ENCODE data around the gene KHDC1L. TPM values are rescaled to one million over a fixed set of nuclear protein-coding genes. Genes with fewer than 3 reads are reported as not detected.
"Not testable (repeated sequence)": the region's sequence is repeated elsewhere in the genome, so short reads cannot be mapped to it uniquely, and the experiment has no call there.

The KHDC1L gene
- total and polyA plus RNA-seq, 8 donors: 0.23 TPM; not detected in 7

- Histone ChIP-seq H3K27ac (peak within 1 kb of the TSS; percentile 25 to 81 (median 58)), H3K4me1 (peaks cover 0 to 26% (median 20%) of the 10 kb centered on the region in 4 donors), H3K36me3 (peaks cover 0 to under 1% (median 0%) of the 10 kb centered on the region in 4 donors), H3K4me3 (peak within 1 kb of the TSS; percentile 69 to 77 (median 73)), H3K27me3 (no peaks in the 10 kb centered on the region), H3K9me3 (no peaks in the 10 kb centered on the region)
- 1 to 4% (median 1%) methylated on average over 17 to 63 of the region's 63 CpGs for WGBS, 5 donors
- no peak for TF ChIP-seq POLR2A (IDR thresholded peaks at IDR 0.05)
- peak in 1 of 3 donors; percentile 4 for TF ChIP-seq POLR2AphosphoS5 (IDR thresholded peaks at IDR 0.05)
- TF ChIP-seq CTCF (IDR thresholded peaks at IDR 0.05): no peak
- DNase-seq: peak; percentile 29 to 89
- intact Hi-C loops (cut with DNase I; ENCODE audit: low total_unique reads): no loop called here
These were observed 37.6 kb upstream of the KHDC1L start, which contains the start of gene KHDC1 for GRCh38 chr6:73262671-73263569. TSS of gene KHDC1 (minus strand) at chr6:73263196. CDS start at chr6:73242517, 20,679 bp downstream.

GRCh38 chr6:73258721-73259120 is 33.4 kb upstream of the KHDC1L start:
- TF ChIP-seq POLR2AphosphoS5 (IDR thresholded peaks at IDR 0.05) (no peak), EP300 (IDR thresholded peaks at IDR 0.05) (no peak), CTCF (IDR thresholded peaks at IDR 0.05) (no peak), POLR2A (IDR thresholded peaks at IDR 0.05) (no peak)
- 86 to 100% (median 91%) methylated on average over 1 of the region's 1 CpG for WGBS, 5 donors
- H3K9me3 ChIP-seq: no peaks in the 10 kb centered on the region
- peaks cover 0 to 16% (median 13%) of the 10 kb centered on the region in 4 donors for H3K4me1 ChIP-seq
- no peaks in the 10 kb centered on the region for H3K36me3 ChIP-seq
- no peak overlapping the region for H3K27ac ChIP-seq
- no peak for DNase-seq
- H3K4me3 ChIP-seq: no peak overlapping the region
- intact Hi-C loops (cut with DNase I; ENCODE audit: low total_unique reads): no loop called here
- H3K27me3 ChIP-seq: no peaks in the 10 kb centered on the region

GRCh38 chr6:73254323-73254722 is 29.0 kb upstream of the KHDC1L start:
- H3K4me3 ChIP-seq; intact Hi-C loops (cut with DNase I; ENCODE audit: low total_unique reads); H3K36me3 ChIP-seq; H3K27ac ChIP-seq; H3K9me3 ChIP-seq; H3K4me1 ChIP-seq; DNase-seq; H3K27me3 ChIP-seq: not testable (repeated sequence)
- WGBS, 5 donors: 92 to 97% (median 96%) methylated on average over 5 of the region's 5 CpGs

- intact Hi-C loops (cut with DNase I; ENCODE audit: low total_unique reads): no loop called here
These were observed 27.4 kb upstream of the KHDC1L start for GRCh38 chr6:73252703-73253102.

More at GRCh38 chr6:73252703-73253102, 27.4 kb upstream of the KHDC1L start:
- no peak for DNase-seq
- Histone ChIP-seq H3K36me3 (no peaks in the 10 kb centered on the region), H3K27ac (no peak overlapping the region), H3K27me3 (no peaks in the 10 kb centered on the region), H3K4me3 (no peak overlapping the region), H3K9me3 (no peaks in the 10 kb centered on the region), H3K4me1 (no peaks in the 10 kb centered on the region)
- no peak for TF ChIP-seq POLR2A (IDR thresholded peaks at IDR 0.05)
- TF ChIP-seq EP300 (IDR thresholded peaks at IDR 0.05): no peak
- TF ChIP-seq CTCF (IDR thresholded peaks at IDR 0.05): no peak
- no peak for TF ChIP-seq POLR2AphosphoS5 (IDR thresholded peaks at IDR 0.05)
- 95 to 98% (median 96%) methylated on average over 2 of the region's 2 CpGs for WGBS, 5 donors
